Stimulated activated CD8-positive, alpha-beta memory T cell treated with anti-CD3 and anti-CD28 coated beads, Interleukin-12 subunit alpha, Interleukin-12 subunit beta, amount 100 ng/mL, for 1 hour (primary cell): ENCODE results near the gene MAGEL2.
"Not testable (repeated sequence)": the region's sequence is repeated elsewhere in the genome, so short reads cannot be mapped to it uniquely, and the experiment has no call there.

Source experiments
- DNase-seq: peaks from one replicate; pipeline ENCODE4 v3.0.0-alpha.2; 2020; ENCODE audit warnings: low read depth

Gene MAGEL2

GRCh38 chr15:23606226-23606625 is 41.4 kb downstream of the MAGEL2 start:
- no peak for DNase-seq

DNA sequence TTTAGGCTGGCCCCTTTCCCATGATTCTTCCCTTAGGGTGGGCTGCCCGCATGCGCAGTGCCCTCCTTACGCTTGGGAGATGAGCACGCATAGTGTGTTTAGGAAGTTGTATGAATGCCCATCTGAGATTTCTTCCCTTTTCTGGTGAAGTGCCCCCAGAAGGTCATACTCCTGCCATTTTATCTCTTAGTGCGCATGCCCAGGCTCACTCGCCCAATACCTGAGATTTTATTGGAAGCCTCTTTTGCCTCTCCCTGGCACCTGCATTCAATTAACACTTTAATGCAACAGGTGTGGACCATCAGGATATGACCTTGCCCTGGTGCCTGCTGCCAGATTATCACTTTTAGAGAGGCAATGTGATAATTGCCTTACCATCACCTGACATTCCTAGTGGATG is 45.5 kb downstream of the MAGEL2 start:
- no peak for DNase-seq

DNA sequence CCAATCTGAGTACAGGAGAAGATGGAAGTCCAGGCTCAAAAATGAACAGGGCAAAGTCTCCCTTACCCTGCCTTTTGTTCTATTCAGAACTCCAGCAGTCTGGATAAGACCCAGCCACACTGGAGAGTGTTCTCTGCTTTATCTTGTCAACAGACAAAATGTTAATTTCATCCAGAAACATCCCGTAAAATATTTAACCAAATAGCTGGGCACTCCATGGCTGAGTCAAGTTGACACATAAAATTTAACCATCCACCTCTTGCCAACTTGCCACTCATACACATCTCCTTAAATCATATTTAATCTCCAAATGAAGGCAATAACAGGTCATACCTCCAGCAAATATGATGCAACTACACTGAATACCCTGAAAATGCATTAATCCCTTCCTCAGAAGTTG is 48.6 kb downstream of the MAGEL2 start:
- DNase-seq: no peak

DNA sequence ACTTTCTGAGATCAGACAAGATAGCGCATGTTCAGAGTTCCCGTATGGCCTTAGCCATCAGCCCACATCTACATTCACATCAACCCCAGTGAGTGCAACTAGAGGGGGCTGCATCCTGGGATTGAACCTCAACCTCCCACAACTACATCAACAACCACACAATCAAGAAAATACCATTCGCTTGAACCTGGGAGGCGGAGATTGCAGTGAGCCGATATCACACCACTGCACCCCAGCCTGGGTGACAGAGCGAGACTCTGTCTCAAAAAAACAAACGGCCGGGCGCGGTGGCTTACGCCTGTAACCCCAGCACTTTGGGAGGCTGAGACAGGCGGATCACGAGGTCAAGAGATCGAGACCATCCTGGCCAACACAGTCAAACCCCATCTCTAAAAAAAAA is 50.4 kb downstream of the MAGEL2 start:
- DNase-seq: not testable (repeated sequence)

GRCh38 chr15:23596736-23597135 is 50.9 kb downstream of the MAGEL2 start:
- DNase-seq: no peak

DNA sequence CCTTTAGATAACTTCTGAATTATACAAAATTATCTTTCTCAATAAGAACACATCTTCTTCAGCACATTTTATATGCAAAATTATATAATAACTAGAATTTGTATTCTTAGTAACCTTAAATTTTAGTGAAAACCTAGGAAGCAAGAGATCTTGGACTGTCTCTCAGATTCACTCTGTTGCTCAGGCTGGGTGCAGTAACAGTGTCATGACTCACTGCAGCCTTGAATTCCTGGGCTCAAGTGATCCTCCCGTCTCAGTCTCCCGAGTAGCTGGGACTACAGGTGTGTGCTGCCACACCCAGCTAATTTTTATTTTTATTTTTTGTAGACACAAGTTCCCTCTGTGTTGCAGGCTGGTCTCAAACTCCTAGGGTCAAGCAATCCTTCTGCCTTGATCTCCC is 52.3 kb downstream of the MAGEL2 start:
- no peak for DNase-seq

- no peak for DNase-seq
Measured at GRCh38 chr15:23594252-23594770, 53.4 kb downstream of the MAGEL2 start.
